Measurements from ENCODE around the gene SIRT4.

DNA sequence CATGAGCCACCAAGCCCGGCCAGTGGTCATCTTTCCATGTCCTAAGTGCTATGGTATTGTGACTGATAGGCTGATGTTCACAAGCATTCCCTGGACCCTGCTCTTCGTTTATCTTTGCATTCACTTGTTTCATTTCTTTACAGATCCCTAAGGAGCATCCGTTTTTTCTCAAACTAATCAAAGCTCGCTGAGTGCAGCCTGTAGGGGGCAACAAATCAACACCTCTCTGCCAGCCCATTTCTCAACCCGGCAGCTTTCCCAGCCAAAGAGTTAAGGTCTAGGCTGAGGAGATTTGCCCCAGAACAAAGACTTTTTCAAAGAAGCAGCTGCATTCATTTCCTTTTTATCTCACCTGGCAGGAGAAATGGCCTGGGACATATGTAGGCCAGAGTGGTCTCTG lies 12.1 kb downstream of the SIRT4 start:
- TF ChIP-seq CHD2 (IDR thresholded peaks at IDR 0.05; ENCODE audit: low read length, partially characterized antibody), result no peak
- TF ChIP-seq CTCF (IDR thresholded peaks at IDR 0.05), result peak; percentile 50

Measured in SK-N-SH (cell line).